Stimulated activated CD8-positive, alpha-beta memory T cell treated with anti-CD3 and anti-CD28 coated beads, Interleukin-12 subunit alpha, Interleukin-12 subunit beta, amount 100 ng/mL, for 24 hours (primary cell): ENCODE data around the gene CCDC71L.

Experiments
- DNase-seq: peaks from one replicate; pipeline ENCODE4 v3.0.0-alpha.2; 2020; ENCODE audit errors: extremely low read depth

CCDC71L gene

DNA sequence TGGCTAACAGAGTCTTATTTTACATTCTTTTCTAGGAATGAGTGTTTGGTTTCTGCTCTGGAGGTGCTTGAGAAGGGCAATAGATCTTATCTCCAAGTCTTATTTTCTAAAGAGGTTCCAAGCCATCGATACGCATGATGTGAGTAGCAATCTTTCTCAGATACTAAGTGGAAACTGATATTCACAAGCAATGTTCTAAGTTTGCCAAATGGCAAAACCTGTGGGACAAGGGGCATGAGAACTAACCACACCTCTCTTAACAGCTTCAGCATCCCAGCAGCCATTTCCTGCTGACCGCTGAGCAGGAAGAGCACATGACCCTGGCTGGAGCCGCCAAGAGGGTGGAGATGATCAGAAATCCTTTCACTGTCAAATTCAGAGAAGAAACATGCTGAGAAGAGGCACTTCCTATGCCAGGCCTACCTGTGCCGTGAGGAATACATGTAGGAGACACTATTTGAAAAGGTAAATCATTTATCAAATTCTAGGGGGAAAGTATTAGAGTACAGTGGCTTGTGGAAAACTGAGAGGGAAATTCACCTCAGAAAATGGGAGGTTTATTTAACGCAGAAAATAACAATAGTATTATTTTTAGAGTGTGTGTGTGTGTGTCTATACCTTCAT lies 35.2 kb downstream of the CCDC71L start:
- DNase-seq = no peak

- DNase-seq = no peak
Observed at GRCh38 chr7:106623853-106624252, 37.1 kb downstream of the CCDC71L start.

- no peak for DNase-seq
Observed at GRCh38 chr7:106623315-106623660, 37.7 kb downstream of the CCDC71L start.

DNA sequence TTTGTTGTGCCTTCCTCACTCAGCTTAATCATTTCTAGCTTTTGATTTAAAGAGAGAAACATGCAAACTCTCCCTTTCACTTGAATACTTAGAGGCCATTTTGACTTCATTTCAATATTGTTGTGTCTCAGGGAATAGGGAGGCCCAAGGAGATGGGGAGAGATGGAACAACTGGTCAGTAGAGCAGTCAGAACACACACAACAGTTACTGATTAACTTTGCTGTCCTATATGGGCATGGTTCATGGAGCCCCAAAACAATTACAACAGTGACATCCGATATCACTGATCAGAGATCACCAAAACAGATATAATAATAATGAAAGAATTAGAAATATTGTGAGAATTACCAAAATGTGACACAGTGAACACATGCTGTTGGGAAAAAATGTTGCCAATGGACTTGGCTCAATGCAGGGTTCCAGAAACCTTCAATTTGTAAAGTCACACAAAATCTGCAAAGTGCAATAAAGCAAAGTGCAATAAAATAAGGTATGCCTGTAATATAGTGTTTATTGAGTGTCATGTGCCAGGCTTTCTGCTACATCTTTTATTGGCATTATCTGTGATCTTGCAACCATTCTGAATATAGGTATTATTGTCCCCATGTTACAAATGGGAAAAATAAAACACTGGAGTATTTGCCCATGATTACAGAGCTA lies 38.2 kb downstream of the CCDC71L start:
- no peak for DNase-seq

- no peak for DNase-seq
Observed at GRCh38 chr7:106621393-106622132, 39.4 kb downstream of the CCDC71L start.

DNA sequence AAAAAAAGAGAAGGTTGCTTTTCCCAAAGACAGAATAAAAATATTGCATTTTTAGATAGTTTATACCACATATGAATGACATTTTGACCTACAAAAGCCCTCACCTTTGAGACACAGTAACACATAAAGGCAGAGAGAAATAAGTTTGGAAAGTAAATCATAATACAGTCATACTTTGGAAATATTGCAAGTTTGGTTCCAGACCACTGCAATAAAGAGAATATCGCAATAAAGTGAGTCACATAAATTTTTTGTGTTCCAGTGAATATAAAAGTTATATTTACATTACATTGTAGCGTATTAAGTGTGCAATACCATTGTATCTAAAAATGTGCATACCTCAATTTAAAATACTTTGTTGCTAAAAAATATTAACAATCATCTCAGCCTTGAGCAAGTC lies 40.3 kb downstream of the CCDC71L start:
- DNase-seq = no peak

DNA sequence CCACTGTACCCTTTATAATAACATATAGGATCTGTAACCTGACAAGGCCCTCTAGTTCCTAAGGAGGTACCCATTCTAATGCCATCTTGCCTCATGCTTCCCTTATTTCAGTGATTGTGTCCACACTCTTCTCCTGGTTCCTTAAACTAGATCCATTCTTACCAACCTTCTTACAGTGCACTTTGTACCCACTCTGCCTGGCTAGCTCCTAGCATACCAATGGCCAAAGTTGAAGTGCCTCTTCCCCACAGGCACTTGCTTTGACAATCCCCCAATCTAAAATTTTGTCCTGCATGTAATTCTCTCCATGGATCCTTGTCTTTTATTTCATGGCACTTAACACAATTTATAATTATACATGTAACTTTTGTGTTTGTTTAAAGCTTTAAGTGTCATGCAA lies 40.9 kb downstream of the CCDC71L start:
- DNase-seq = no peak

- no peak for DNase-seq
Observed at GRCh38 chr7:106619213-106619612, 41.7 kb downstream of the CCDC71L start.

DNA sequence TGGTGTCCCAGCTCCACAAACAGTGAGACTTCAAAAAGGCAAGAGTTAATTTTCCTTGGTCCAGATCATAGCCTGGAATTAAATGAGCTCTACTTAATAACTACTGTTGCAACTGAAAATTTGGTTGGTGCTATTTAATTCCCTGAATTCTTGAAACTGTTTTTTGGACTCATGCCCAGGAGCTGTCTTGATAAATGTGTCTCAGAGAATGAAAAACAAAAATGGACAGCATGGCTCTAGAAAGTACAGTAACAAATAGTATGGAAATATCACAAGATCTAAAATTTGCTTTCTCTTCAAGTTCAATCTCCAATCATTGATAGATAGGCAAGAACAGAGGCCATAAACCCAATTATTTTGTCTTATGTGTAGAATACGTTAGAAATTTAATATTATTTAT lies 42.5 kb downstream of the CCDC71L start:
- no peak for DNase-seq

DNA sequence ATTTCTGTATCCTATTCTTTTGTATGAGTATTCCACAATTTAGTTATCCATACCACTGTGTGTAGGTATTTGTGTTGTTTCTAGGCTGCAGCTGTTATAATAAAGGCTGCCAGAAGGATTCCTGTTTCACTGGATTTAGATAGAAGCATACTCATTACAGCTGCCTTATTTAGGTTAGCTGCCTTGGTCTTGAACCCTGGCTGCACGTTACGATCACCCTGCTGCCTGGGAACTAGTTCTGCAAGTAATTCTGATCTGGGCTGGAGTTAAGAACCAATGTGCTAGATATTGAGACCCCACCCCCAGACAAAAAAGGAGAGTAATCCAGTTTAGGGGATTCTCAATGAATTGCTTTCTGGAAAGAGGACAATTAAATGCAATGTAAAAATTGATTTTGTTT lies 43.1 kb downstream of the CCDC71L start:
- no peak for DNase-seq

DNA sequence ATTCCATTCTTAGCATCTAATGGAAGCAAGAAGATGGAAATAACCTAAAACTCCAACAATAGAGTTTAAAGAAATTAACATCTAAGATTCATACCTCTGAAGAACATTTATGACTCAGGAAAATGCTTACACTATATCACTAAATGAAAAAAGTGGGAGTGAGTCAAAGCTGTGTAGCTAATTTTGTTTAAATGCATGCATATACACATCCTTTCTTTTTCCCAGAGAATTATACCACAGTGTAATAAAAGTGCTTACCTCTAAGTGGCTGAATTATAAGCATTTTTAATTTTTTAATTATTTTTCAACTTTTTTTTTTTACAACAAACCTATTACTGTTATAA lies 44.3 kb downstream of the CCDC71L start:
- DNase-seq = no peak

DNA sequence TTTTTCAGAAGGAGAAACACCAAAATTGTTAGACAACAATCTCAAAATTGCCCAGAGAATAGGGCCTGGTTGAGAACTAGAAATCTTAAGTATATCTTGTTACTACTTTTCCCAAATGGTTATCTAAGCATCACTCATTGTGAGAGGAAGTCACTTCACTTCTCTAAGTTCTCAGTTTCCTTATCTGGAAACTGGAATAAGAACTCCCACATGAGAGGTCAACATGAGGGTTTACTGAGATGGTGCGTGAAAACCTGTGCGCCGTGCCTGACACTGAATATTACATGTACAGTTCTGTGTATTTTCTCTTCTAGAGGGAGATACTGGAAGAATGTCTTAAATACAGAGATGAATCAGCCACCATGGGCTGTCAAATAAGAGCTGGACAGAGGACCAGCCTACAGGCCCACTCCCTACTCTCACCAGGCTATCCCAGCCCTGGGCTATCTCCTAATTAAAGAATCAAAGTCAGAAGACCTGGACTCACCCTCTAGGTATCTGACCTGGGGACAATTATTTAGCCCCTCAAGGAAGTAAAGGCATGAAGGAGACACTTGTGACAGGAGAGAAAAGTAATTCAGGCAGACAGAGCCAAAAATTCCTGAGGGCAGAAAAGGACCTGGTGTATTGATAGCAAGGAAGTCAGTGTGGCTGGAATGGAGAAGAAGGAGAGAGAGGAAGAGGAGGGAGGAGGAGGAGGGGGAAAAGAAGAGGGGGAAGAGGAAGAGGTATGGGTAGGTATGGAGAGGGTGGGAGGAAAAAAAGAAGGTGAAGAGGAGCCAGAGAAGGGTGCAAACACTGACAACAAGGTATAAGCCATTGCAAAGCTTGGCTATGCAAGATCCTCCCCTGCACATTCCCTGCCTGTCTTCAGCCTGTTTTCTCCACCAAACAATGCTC lies 44.9 kb downstream of the CCDC71L start:
- DNase-seq = no peak

DNA sequence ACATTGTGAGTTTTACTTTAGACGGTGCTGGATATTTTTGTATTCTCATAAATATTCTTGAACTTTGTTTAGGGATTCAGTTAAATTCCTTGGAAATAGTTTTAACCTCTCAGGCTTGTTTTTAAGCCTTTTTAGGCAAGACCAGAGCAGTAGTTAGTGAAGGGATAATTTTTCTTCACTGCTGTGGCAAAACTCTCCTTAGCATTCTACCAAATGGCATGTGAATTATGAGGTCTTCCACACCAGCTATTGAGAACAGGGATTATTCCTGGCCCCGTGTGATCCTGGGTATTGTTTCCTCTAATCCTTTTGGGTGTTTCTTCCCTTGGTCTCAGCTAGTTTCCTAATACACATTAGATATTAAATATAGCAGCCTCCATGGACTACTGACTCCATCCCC lies 46.2 kb downstream of the CCDC71L start:
- no peak for DNase-seq

- no peak for DNase-seq
Observed at GRCh38 chr7:106613848-106614560, 47.0 kb downstream of the CCDC71L start.

- DNase-seq = no peak
Observed at GRCh38 chr7:106613279-106613678, 47.7 kb downstream of the CCDC71L start.

DNA sequence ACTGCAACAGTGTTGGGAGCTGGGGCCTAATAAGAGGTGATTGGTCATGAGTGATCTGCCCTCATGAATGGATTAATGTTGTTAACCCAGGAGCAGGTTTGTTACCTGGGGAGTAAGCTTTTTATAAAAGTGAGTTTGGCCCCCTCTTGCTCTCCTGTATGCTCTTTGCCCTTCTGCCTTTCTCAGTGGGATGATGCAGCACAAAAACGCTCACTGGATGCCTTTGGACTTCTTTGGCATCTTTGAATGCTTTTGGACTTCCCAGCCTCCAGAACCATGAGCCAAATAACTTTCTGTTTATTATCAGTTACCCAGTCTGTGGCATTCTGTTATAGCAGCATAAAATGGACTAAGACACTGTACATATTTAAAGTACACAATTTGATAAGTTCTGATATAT lies 48.5 kb downstream of the CCDC71L start:
- no peak for DNase-seq

GRCh38 chr7:106611911-106612310 lies 49.0 kb downstream of the CCDC71L start:
- DNase-seq = no peak

- no peak for DNase-seq
Observed at GRCh38 chr7:106610996-106611886, 49.7 kb downstream of the CCDC71L start.

DNA sequence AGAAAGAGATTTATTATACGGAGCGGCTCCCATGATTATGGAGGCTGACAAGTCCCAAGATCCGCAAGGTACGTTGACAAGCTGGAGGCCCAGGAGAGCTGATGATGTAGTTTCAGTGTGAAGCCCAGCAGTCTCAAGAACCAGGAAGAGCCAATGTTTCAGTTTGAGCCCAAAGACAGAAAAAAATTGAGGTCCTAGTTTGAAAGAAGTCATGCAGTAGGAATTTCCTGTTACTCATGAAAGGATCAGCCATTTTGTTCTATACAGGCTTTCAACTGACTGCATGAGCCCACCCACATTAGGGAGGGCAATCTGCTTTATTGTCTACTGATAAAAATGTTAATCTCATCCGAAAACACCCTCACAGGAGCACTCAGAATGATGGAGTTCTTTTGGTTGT lies 51.5 kb downstream of the CCDC71L start:
- DNase-seq = no peak

- no peak for DNase-seq
Observed at GRCh38 chr7:106608661-106609060, 52.3 kb downstream of the CCDC71L start.
